Cardiac ventricle fibroblast (primary cell): Measurements from ENCODE around the gene HBA1. TPM values are rescaled to one million over a fixed set of nuclear protein-coding genes. Genes with fewer than 3 reads are reported as not detected.

Experiments used
- total RNA-seq: library from RNA; depleted of rRNA; stranded (reverse); fragments of >200 nt; gene quantifications from 2 replicates; pipeline ENCODE4 v1.2.3, GENCODE V29; 2015

The HBA1 gene
- 11.8 TPM in 1 of 2 replicates, not detected in the other for total RNA-seq

DNA sequence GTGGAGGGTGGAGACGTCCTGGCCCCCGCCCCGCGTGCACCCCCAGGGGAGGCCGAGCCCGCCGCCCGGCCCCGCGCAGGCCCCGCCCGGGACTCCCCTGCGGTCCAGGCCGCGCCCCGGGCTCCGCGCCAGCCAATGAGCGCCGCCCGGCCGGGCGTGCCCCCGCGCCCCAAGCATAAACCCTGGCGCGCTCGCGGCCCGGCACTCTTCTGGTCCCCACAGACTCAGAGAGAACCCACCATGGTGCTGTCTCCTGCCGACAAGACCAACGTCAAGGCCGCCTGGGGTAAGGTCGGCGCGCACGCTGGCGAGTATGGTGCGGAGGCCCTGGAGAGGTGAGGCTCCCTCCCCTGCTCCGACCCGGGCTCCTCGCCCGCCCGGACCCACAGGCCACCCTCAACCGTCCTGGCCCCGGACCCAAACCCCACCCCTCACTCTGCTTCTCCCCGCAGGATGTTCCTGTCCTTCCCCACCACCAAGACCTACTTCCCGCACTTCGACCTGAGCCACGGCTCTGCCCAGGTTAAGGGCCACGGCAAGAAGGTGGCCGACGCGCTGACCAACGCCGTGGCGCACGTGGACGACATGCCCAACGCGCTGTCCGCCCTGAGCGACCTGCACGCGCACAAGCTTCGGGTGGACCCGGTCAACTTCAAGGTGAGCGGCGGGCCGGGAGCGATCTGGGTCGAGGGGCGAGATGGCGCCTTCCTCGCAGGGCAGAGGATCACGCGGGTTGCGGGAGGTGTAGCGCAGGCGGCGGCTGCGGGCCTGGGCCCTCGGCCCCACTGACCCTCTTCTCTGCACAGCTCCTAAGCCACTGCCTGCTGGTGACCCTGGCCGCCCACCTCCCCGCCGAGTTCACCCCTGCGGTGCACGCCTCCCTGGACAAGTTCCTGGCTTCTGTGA is at the start of gene HBA1:
Gene HBA1, plus strand, starts transcription at position 204 of the 906 bp plus-strand sequence. Its CDS starts 37 bp downstream, at position 241.

DNA sequence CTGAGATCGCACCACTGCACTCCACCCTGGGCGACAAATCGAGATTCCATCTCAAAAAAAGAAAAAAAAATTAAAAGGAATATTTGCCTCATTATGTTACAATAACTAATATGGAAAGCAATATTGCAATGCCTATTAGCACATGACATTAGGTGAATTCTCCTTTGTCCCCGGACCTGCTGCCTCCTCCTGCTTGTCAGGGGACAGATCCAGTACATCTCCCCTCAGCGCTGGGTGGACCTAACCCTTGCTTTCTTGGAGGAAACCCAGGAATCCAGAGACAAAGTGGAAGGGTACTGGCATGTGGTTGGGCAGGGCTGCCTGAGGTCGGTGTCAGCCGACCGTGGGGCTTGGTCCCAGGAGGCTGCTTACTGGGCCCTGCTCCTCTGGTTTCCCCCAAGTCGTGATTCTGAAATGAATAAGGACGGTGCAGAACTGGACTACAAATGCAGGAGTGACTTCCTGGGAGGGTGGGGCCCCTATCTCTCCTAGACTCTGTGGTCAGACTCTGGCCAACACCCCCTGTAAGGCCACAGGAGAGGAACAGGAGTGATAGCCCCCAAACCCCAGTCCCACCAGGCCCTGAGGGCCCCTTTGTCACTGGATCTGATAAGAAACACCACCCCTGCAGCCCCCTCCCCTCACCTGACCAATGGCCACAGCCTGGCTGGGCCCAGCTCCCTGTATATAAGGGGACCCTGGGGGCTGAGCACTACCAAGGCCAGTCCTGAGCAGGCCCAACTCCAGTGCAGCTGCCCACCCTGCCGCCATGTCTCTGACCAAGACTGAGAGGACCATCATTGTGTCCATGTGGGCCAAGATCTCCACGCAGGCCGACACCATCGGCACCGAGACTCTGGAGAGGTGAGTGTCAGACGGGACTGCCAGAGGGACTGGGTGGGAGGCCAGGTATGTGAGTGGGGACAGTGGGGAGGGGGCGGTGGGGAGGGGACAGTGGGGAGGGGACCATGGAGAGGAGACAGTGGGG is 24.0 kb upstream of the HBA1 start, which contains the start of gene HBZ:
Gene HBZ, plus strand, starts transcription at position 504 of the 988 bp plus-strand sequence. Its CDS starts 266 bp downstream, at position 770.

DNA sequence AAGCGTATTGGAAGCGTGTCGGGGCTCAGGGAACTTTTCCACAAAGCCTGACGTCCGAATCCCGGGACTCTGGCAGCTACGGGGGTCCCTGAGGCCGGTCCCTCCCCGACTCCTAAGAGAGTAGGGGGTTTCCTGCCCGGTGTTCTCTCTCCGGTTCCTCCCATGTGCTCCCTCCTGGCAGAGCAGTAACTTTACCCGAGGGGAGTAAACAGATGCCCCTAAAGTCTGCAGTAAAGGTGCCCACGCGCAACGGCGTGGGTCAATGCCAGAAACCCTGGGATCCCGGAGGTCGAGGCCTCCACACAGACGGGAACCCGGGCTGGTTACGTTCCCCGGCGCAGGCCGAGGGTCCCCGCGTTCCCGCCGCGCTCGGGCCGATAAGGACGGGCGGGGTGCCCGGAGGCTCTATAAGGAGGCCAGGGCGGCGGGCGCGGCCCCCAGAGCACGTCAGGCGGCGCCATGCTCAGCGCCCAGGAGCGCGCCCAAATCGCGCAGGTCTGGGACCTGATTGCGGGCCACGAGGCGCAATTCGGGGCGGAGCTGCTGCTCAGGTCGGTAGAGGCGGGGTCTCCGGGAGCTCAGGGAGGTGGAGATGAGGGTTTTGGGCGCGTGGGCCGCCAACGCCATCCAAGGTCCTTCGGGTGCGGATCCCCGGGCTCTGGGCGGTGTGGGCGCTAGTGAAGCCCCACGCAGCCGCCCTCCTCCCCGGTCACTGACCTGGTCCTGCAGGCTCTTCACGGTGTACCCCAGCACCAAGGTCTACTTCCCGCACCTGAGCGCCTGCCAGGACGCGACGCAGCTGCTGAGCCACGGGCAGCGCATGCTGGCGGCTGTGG is 10.7 kb upstream of the HBA1 start, which contains the start of gene HBM:
Gene HBM, plus strand, starts transcription at position 440 of the 836 bp plus-strand sequence. Its CDS starts 20 bp downstream, at position 460.

DNA sequence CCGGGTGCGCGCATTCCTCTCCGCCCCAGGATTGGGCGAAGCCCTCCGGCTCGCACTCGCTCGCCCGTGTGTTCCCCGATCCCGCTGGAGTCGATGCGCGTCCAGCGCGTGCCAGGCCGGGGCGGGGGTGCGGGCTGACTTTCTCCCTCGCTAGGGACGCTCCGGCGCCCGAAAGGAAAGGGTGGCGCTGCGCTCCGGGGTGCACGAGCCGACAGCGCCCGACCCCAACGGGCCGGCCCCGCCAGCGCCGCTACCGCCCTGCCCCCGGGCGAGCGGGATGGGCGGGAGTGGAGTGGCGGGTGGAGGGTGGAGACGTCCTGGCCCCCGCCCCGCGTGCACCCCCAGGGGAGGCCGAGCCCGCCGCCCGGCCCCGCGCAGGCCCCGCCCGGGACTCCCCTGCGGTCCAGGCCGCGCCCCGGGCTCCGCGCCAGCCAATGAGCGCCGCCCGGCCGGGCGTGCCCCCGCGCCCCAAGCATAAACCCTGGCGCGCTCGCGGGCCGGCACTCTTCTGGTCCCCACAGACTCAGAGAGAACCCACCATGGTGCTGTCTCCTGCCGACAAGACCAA is 4.0 kb upstream of the HBA1 start, which contains the start of gene HBA2:
Gene HBA2, plus strand, starts transcription at position 503 of the 568 bp plus-strand sequence. Its CDS starts 37 bp downstream, at position 540.

GRCh38 chr16:180101-180675 is 3.7 kb downstream of the HBA1 start, which contains the start of gene HBQ1:
Gene HBQ1, plus strand, starts transcription at chr16:180459. Its CDS starts 28 bp downstream, at chr16:180487.

Other genes starting within 250 kb of the HBA1 start
- gene POLR3K, start 123.1 kb upstream of the HBA1 start, total RNA-seq = 2.5 and 2.7 TPM in 2 replicates
- gene SNRNP25, start 122.9 kb upstream of the HBA1 start, total RNA-seq = 16.4 and 20.7 TPM in 2 replicates
- gene RHBDF1, start 104.0 kb upstream of the HBA1 start, total RNA-seq = 37.0 and 38.4 TPM in 2 replicates
- 126 and 134 TPM in 2 replicates for gene MPG, start 98.5 kb upstream of the HBA1 start, total RNA-seq
- gene NPRL3, start 38.0 kb upstream of the HBA1 start, total RNA-seq = 22.5 and 29.2 TPM in 2 replicates
- not detected in 2 replicates for gene HBZ, start 24.0 kb upstream of the HBA1 start, total RNA-seq
- gene HBM, start 10.7 kb upstream of the HBA1 start, total RNA-seq = not detected in 2 replicates
- 4.3 TPM in 1 of 2 replicates, not detected in the other for gene HBA2, start 3.8 kb upstream of the HBA1 start, total RNA-seq
- 4.1 TPM in 1 of 2 replicates, not detected in the other for gene HBQ1, start 3.8 kb downstream of the HBA1 start, total RNA-seq
- gene LUC7L, start 52.8 kb downstream of the HBA1 start, total RNA-seq = 22.5 and 26.6 TPM in 2 replicates
- 87.7 and 105 TPM in 2 replicates for gene FAM234A, start 58.1 kb downstream of the HBA1 start, total RNA-seq
- 1.7 and 2.9 TPM in 2 replicates for gene RGS11, start 99.3 kb downstream of the HBA1 start, total RNA-seq
- gene ARHGDIG, start 103.9 kb downstream of the HBA1 start, total RNA-seq = 0.78 TPM in 1 of 2 replicates, not detected in the other
- 0.94 TPM in 1 of 2 replicates, not detected in the other for gene PDIA2, start 106.5 kb downstream of the HBA1 start, total RNA-seq
- gene AXIN1, start 176.0 kb downstream of the HBA1 start, total RNA-seq = 19.0 and 20.7 TPM in 2 replicates
- gene MRPL28, start 193.9 kb downstream of the HBA1 start, total RNA-seq = 55.9 and 64.4 TPM in 2 replicates
- gene PGAP6, start 205.3 kb downstream of the HBA1 start, total RNA-seq = 28.3 and 44.1 TPM in 2 replicates
- 88.8 and 105 TPM in 2 replicates for gene NME4, start 220.5 kb downstream of the HBA1 start, total RNA-seq
- gene DECR2, start 225.2 kb downstream of the HBA1 start, total RNA-seq = 15.5 and 19.2 TPM in 2 replicates
- gene RAB11FIP3, start 249.0 kb downstream of the HBA1 start, total RNA-seq = 29.1 and 32.8 TPM in 2 replicates